SK-N-SH (cell line): ENCODE data around the gene IRX6. TPM values are rescaled to one million over a fixed set of nuclear protein-coding genes. Genes with fewer than 3 reads are reported as not detected.

Experiments used
- CTCF ChIA-PET: fragments of 300-600, 350-600 bp; formaldehyde crosslinking; extraction: SDS; loops from one replicate; lab custom pipeline; 2021; lab: Yijun Ruan, JAX
- POLR2A ChIA-PET: fragments of 350-600 bp; sonication (Branson Sonifier 250); formaldehyde crosslinking; extraction: SDS; loops from one replicate; lab custom pipeline; 2020; ENCODE audit warnings: antibody characterized with exemption, inconsistent platforms; lab: Yijun Ruan, JAX
- DNase-seq: peaks from one replicate; pipeline ENCODE4 v3.0.0; 2012
- H2AFZ ChIP-seq: fragments of 200-600 bp; sonication (generic); 2 replicates; pipeline ENCODE4 v1.8.1; 2016; ENCODE audit warnings: antibody characterized with exemption, mild to moderate bottlenecking, low read depth
- H3F3A ChIP-seq: fragments of 200-600 bp; sonication (generic); replicated peaks from 2 replicates; pipeline ENCODE3; 2016; ENCODE audit warnings: antibody characterized with exemption, mild to moderate bottlenecking; ENCODE audit not compliant: insufficient read depth
- H3K27ac ChIP-seq, 2 experiments: fragments of 200-500 bp in 1 of 2; fragments of 200-600 bp in 1 of 2; sonication (Bioruptor generic) in 1 of 2; sonication (generic), shearing (Covaris generic) in 1 of 2; 2 replicates each; pipeline versions ENCODE4 v1.5.1 to v1.6.1; 2014 to 2016; ENCODE audit warnings: low read depth in 2 of 2, inconsistent platforms in 1 of 2, low read length in 1 of 2, mild to moderate bottlenecking in 1 of 2, mixed read lengths in 1 of 2
- H3K27me3 ChIP-seq: fragments of 200-600 bp; sonication (generic), shearing (Covaris generic); 2 replicates; pipeline ENCODE4 v1.6.1; 2016; ENCODE audit warnings: mixed run types; ENCODE audit not compliant: insufficient read depth
- H3K36me3 ChIP-seq, 2 experiments: fragments of 200-500 bp in 1 of 2; fragments of 200-600 bp in 1 of 2; sonication (Bioruptor generic) in 1 of 2; sonication (generic) in 1 of 2; replicated peaks in 1 of 2; 2 replicates each; pipeline versions ENCODE3 to v1.5.1; 2014 to 2016; ENCODE audit warnings: low read length in 1 of 2, mild to moderate bottlenecking in 1 of 2; ENCODE audit not compliant: insufficient read depth in 2 of 2, control insufficient read depth in 1 of 2
- H3K4me1 ChIP-seq, 2 experiments: fragments of 200-500 bp in 1 of 2; fragments of 200-600 bp in 1 of 2; sonication (Bioruptor generic) in 1 of 2; sonication (generic), shearing (Covaris generic) in 1 of 2; 2 replicates each; pipeline versions ENCODE4 v1.5.1 to v1.6.1; 2014 to 2016; ENCODE audit warnings: low read depth in 1 of 2, low read length in 1 of 2, mixed run types in 1 of 2; ENCODE audit not compliant: insufficient read depth in 2 of 2, control insufficient read depth in 1 of 2
- H3K4me2 ChIP-seq: fragments of 200-600 bp; sonication (generic), shearing (Covaris generic); 2 replicates; pipeline ENCODE4 v1.6.1; 2017; ENCODE audit warnings: mixed run types
- H3K4me3 ChIP-seq, 2 experiments: fragments of 200-500 bp in 1 of 2; fragments of 200-600 bp in 1 of 2; sonication (Bioruptor generic) in 1 of 2; sonication (generic), shearing (Covaris generic) in 1 of 2; 2 replicates each; pipeline versions ENCODE4 v1.5.1 to v1.8.1; 2014 to 2016; ENCODE audit warnings: low read depth in 2 of 2, inconsistent platforms in 1 of 2, low read length in 1 of 2, mild to moderate bottlenecking in 1 of 2, mixed read lengths in 1 of 2, moderate library complexity in 1 of 2
- H3K79me2 ChIP-seq: fragments of 200-600 bp; sonication (generic); 2 replicates; pipeline ENCODE4 v1.8.1; 2017; ENCODE audit warnings: mild to moderate bottlenecking; ENCODE audit not compliant: insufficient read depth
- H3K9ac ChIP-seq: fragments of 200-600 bp; sonication (generic); 2 replicates; pipeline ENCODE4 v1.6.1; 2017; ENCODE audit warnings: mixed run types
- H3K9me2 ChIP-seq: fragments of 200-600 bp; sonication (generic); 2 replicates; pipeline ENCODE4 v1.6.1; 2017; ENCODE audit warnings: mixed run types
- H3K9me3 ChIP-seq: fragments of 200-600 bp; sonication (generic); 2 replicates; pipeline ENCODE4 v1.6.1; 2017; ENCODE audit warnings: mixed run types, mild to moderate bottlenecking, moderate library complexity
- H4K20me1 ChIP-seq: fragments of 200-600 bp; sonication (generic); 2 replicates; pipeline ENCODE4 v1.6.1; 2017; ENCODE audit warnings: mild to moderate bottlenecking, mixed run types; ENCODE audit not compliant: insufficient read depth
- CTCF ChIP-seq: fragments of 200-600 bp; sonication (generic); IDR thresholded peaks from 2 replicates; pipeline ENCODE4 v1.6.1; 2017; ENCODE audit warnings: antibody characterized with exemption, mild to moderate bottlenecking, moderate library complexity
- ELF1 ChIP-seq: IDR thresholded peaks from 2 replicates; pipeline ENCODE4 v1.4.0; 2012
- EP300 ChIP-seq, 2 experiments: IDR thresholded peaks; 2 replicates each; pipeline versions ENCODE4 v1.4.0 to v1.6.1; 2012; ENCODE audit warnings: borderline replicate concordance in 1 of 2, low read depth in 1 of 2, low read length in 1 of 2
- EZH2phosphoT487 ChIP-seq: fragments of 200-600 bp; sonication (generic); IDR thresholded peaks from 2 replicates; pipeline ENCODE4 v1.6.1; 2017; ENCODE audit warnings: low read depth, mixed run types, mild to moderate bottlenecking, antibody characterized with exemption, moderate library complexity, borderline replicate concordance
- FOXM1 ChIP-seq: IDR thresholded peaks from 2 replicates; pipeline ENCODE4 v1.4.0; 2012; ENCODE audit warnings: low read depth, mild to moderate bottlenecking
- GABPA ChIP-seq: IDR thresholded peaks from 2 replicates; pipeline ENCODE4 v1.4.0; 2012; ENCODE audit warnings: low read depth, mild to moderate bottlenecking
- GATA2 ChIP-seq: sonication (generic); formaldehyde crosslinking; IDR thresholded peaks from 2 replicates; pipeline ENCODE4 v1.5.0; 2020; ENCODE audit warnings: mild to moderate bottlenecking, missing genetic modification reagents
- JUND ChIP-seq: IDR thresholded peaks from 2 replicates; pipeline ENCODE4 v1.4.0; 2012
- MEF2A ChIP-seq: IDR thresholded peaks from 2 replicates; pipeline ENCODE4 v1.4.0; 2012; ENCODE audit warnings: low read depth, borderline replicate concordance
- NFIC ChIP-seq: IDR thresholded peaks from 2 replicates; pipeline ENCODE4 v1.4.0; 2012; ENCODE audit warnings: borderline replicate concordance
- NRF1 ChIP-seq: IDR thresholded peaks from 2 replicates; pipeline ENCODE4 v1.6.1; 2012; ENCODE audit warnings: low read depth, mild to moderate bottlenecking, low read length
- PBX3 ChIP-seq: IDR thresholded peaks from 2 replicates; pipeline ENCODE4; 2012
- POLR2AphosphoS5 ChIP-seq: IDR thresholded peaks from 2 replicates; pipeline ENCODE4 v1.6.1; 2012; ENCODE audit warnings: low read depth, low read length
- RAD21 ChIP-seq: IDR thresholded peaks from 2 replicates; pipeline ENCODE4 v1.6.1; 2012; ENCODE audit warnings: mild to moderate bottlenecking, low read length
- RCOR1 ChIP-seq: fragments of 150-350 bp; IDR thresholded peaks from 2 replicates; pipeline ENCODE4 v1.6.1; 2017; ENCODE audit warnings: antibody characterized with exemption, low read length
- REST ChIP-seq: IDR thresholded peaks from 2 replicates; pipeline ENCODE4 v1.6.1; 2012; ENCODE audit warnings: mild to moderate bottlenecking, low read depth, low read length, moderate library complexity
- RFX5 ChIP-seq: IDR thresholded peaks from 2 replicates; pipeline ENCODE4 v1.6.1; 2012; ENCODE audit warnings: mild to moderate bottlenecking, improper control_type of control experiment, low read length
- SIN3A ChIP-seq: IDR thresholded peaks from 2 replicates; pipeline ENCODE4 v1.6.1; 2012; ENCODE audit warnings: low read depth, mild to moderate bottlenecking, low read length, moderate library complexity, borderline replicate concordance
- SMC3 ChIP-seq: IDR thresholded peaks from 2 replicates; pipeline ENCODE4 v1.6.1; 2012; ENCODE audit warnings: low read depth, low read length, improper control_type of control experiment
- TAF1 ChIP-seq: IDR thresholded peaks from 2 replicates; pipeline ENCODE4 v1.6.1; 2012; ENCODE audit warnings: low read depth, mild to moderate bottlenecking, low read length, moderate library complexity, borderline replicate concordance
- USF1 ChIP-seq: IDR thresholded peaks from 2 replicates; pipeline ENCODE4 v1.4.0; 2012; ENCODE audit warnings: low read depth, borderline replicate concordance
- USF2 ChIP-seq: fragments of 150-350 bp; IDR thresholded peaks from 2 replicates; pipeline ENCODE4 v1.6.1; 2017; ENCODE audit warnings: antibody characterized with exemption, low read length, low read depth, borderline replicate concordance
- YY1 ChIP-seq: IDR thresholded peaks from 2 replicates; pipeline ENCODE4 v1.4.0; 2012; ENCODE audit warnings: low read depth, mild to moderate bottlenecking
- WGBS: methylation state at CpG from one replicate; pipeline ENCODE4 v1.1.6; 2017; ENCODE audit warnings: low lambda C conversion rate; 5-methylcytosine and 5-hydroxymethylcytosine counted together
- polyA plus RNA-seq, 3 experiments: library from polyadenylated mRNA; depleted of rRNA; stranded (reverse); fragments of >200 nt; gene quantifications; 2 replicates each; pipeline ENCODE4 v1.2.3, GENCODE V29; 2012

Gene IRX6
- not detected in 2 replicates for polyA plus RNA-seq (2012; rRNA removed)
- polyA plus RNA-seq (2012; cell fraction: cytosol; rRNA removed) = 0.01 TPM in 2 replicates
- polyA plus RNA-seq (2012; cell fraction: nucleus; rRNA removed) = 0.10 and 0.13 TPM in 2 replicates

GRCh38 chr16:55323637-55324271 lies at the start of gene IRX6:
Gene IRX6 (plus strand): TSS chr16:55324203. CDS start chr16:55325092, 889 bp downstream.
- 19% methylated on average over 12 of the region's 49 CpGs for WGBS
- H3K4me1 ChIP-seq = peaks cover 0 to 10% of the 10 kb centered on the region in 2 experiments; a peak in 2 of 4 replicates
- H3K4me3 ChIP-seq = peak within 1 kb of the TSS; percentile 44 to 58; a peak in 3 of 4 replicates
- ChIA-PET POLR2A (interaction anchor here (0.7 to 0.9 kb wide), 2 partner anchors 203 to 289 kb away, joined by 3 read pairs; no protein-coding TSS in a partner anchor), CTCF (interaction anchor here (0.6 to 4.2 kb wide), 59 partner anchors 9 to 1859 kb away, joined by 3 to 44 read pairs (median 4); partner anchors contain the start of gene IRX5)
- no peaks in the 10 kb centered on the region for H3F3A ChIP-seq
- H3K9me2 ChIP-seq = no peaks in the 10 kb centered on the region
- H3K27ac ChIP-seq = peak within 1 kb of the TSS in 1 of 2 experiments; percentile 39; a peak in 1 of 4 replicates
- H3K9ac ChIP-seq = no peak within 1 kb of the TSS
- H3K4me2 ChIP-seq = no peak within 1 kb of the TSS; the same call in 1 of the 2 replicates
- H3K9me3 ChIP-seq = no peaks in the 10 kb centered on the region
- DNase-seq = peak; percentile 89
- H2AFZ ChIP-seq = no peak within 1 kb of the TSS
- H3K79me2 ChIP-seq = no peaks in the 10 kb centered on the region
- H3K36me3 ChIP-seq = no peaks in the 10 kb centered on the region
- no peaks in the 10 kb centered on the region for H3K27me3 ChIP-seq
- H4K20me1 ChIP-seq = no peaks in the 10 kb centered on the region
- TF ChIP-seq CTCF (peak; percentile 52), ELF1 (no peak), EZH2phosphoT487 (no peak), NRF1 (no peak), RFX5 (no peak), GABPA (no peak), FOXM1 (no peak), USF2 (no peak), REST (no peak), YY1 (no peak), USF1 (no peak), MEF2A (no peak), GATA2 (CRISPR knock-in tag) (no peak), JUND (no peak), TAF1 (no peak), POLR2AphosphoS5 (no peak), SIN3A (no peak), RCOR1 (no peak), SMC3 (peak; percentile 22; the same call in 1 of the 2 replicates), NFIC (no peak), RAD21 (peak; percentile 53), EP300 (IDR thresholded peaks at IDR 0.05; ENCODE audit: borderline replicate concordance in 1 of 2, low read depth in 1 of 2, low read length in 1 of 2) (no peak), PBX3 (no peak)
